Esophagus (tissue), 2 donors: ENCODE results near the gene GAD1. TPM values are rescaled to one million over a fixed set of nuclear protein-coding genes. Genes with fewer than 3 reads are reported as not detected.

ENCODE experiments used
- H3K27ac ChIP-seq, 2 donors: one replicate each; pipeline ENCODE4 v1.5.1; 2013; ENCODE audit warnings: low read depth in 2 of 2, mild to moderate bottlenecking in 2 of 2, inconsistent platforms in 1 of 2, low read length in 1 of 2, moderate library complexity in 1 of 2
- H3K27me3 ChIP-seq, 2 donors: one replicate each; pipeline ENCODE4 v1.6.1; 2013; ENCODE audit warnings: low read length in 2 of 2, control low read depth in 1 of 2, mild to moderate bottlenecking in 1 of 2; ENCODE audit not compliant: insufficient read depth in 2 of 2, control insufficient read depth in 1 of 2
- H3K36me3 ChIP-seq, 2 donors: one replicate each; pipeline ENCODE4 v1.6.1; 2013; ENCODE audit warnings: low read length in 1 of 2; ENCODE audit not compliant: control insufficient read depth in 2 of 2, insufficient read depth in 2 of 2
- H3K4me1 ChIP-seq, 2 donors: one replicate each; pipeline ENCODE4 v1.6.1; 2013; ENCODE audit warnings: low read length in 1 of 2; ENCODE audit not compliant: control insufficient read depth in 2 of 2, insufficient read depth in 2 of 2
- H3K4me3 ChIP-seq, 2 donors: one replicate each; pipeline ENCODE4 v1.5.1; 2013; ENCODE audit warnings: low read length in 2 of 2, mild to moderate bottlenecking in 2 of 2, low read depth in 1 of 2, moderate library complexity in 1 of 2
- H3K9me3 ChIP-seq, 2 donors: one replicate each; pipeline ENCODE4 v1.6.1; 2013; ENCODE audit warnings: mild to moderate bottlenecking in 2 of 2, low read depth in 1 of 2, low read length in 1 of 2, moderate library complexity in 1 of 2; ENCODE audit not compliant: control insufficient read depth in 2 of 2, insufficient read depth in 1 of 2
- WGBS, 2 donors: extraction: QIAGEN DNeasy Blood & Tissue Kit; methylation state at CpG; one replicate each; pipeline ENCODE4 v1.1.7; 2013; 5-methylcytosine and 5-hydroxymethylcytosine counted together
- polyA plus RNA-seq, 2 donors: library from polyadenylated mRNA; stranded (reverse); fragments of 200-250 nt; gene quantifications; one replicate each; pipeline ENCODE4 v1.2.3, GENCODE V29; 2013
- donor health status: healthy with polysubstance abuse.
- donor health status: Bipolar disorder and iron deficiency.

The GAD1 gene
- polyA plus RNA-seq = 1 to 10 TPM in 1 of 2 donors, under 1 TPM in 1; 0.65 to 1.2 TPM

- 0 to 1% methylated on average over 48 to 49 of the region's 49 CpGs for WGBS, 2 donors
- H3K4me3 ChIP-seq = peak within 1 kb of the TSS; percentile 45 to 49
- H3K27me3 ChIP-seq = peaks cover 5 to 22% of the 10 kb centered on the region in 2 donors
- H3K27ac ChIP-seq = peak within 1 kb of the TSS in 1 of 2 donors; percentile 56
- peaks cover 21 to 22% of the 10 kb centered on the region in 2 donors for H3K4me1 ChIP-seq
- H3K9me3 ChIP-seq = no peaks in the 10 kb centered on the region
- no peaks in the 10 kb centered on the region for H3K36me3 ChIP-seq
Measured at GRCh38 chr2:170816504-170817092, at the start of gene GAD1. GAD1 (plus strand) TSS chr2:170816887; CDS start chr2:170818592, 1,705 bp downstream.

DNA sequence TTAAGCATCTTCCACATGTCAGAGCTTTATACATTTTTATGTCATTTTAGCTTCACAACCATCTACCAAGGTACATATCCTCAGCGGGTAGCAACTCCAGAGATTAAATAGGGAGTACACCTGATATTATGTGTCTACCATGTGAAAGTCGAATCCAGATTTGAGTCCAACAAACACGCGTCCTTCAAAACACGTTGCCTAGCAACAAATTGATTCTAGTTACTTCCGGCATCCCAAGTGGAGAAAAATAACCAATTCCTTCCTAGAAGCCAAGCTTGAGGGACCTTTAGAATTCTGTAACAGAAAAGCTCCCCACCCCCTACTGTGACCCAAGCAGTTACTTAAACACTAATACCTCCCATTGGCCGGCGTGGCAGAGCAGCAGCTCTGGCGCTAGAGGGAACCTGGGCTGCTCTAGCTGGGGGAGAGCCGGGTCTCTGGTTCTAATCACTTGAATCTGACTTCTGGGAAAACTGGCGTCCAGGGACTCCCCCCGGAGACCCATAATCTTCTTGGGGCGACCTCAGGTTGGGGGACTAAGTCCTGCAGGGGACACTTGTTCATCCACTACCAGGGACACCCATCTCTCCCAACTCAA, 46.6 kb upstream of the GAD1 start, which contains the start of gene ERICH2:
TSS of gene ERICH2 (plus strand) at position 371 of the 598 bp plus-strand sequence. CDS start 304 bp downstream, outside the sequence.
- Histone ChIP-seq H3K27me3 (no peaks in the 10 kb centered on the region), H3K4me1 (peaks cover 3% of the 10 kb centered on the region in 2 donors), H3K27ac (peak within 1 kb of the TSS; percentile 45 to 57), H3K4me3 (peak within 1 kb of the TSS; percentile 54 to 67), H3K9me3 (no peaks in the 10 kb centered on the region), H3K36me3 (no peaks in the 10 kb centered on the region)
- 2 to 4% methylated on average over 13 of the region's 13 CpGs for WGBS, 2 donors

DNA sequence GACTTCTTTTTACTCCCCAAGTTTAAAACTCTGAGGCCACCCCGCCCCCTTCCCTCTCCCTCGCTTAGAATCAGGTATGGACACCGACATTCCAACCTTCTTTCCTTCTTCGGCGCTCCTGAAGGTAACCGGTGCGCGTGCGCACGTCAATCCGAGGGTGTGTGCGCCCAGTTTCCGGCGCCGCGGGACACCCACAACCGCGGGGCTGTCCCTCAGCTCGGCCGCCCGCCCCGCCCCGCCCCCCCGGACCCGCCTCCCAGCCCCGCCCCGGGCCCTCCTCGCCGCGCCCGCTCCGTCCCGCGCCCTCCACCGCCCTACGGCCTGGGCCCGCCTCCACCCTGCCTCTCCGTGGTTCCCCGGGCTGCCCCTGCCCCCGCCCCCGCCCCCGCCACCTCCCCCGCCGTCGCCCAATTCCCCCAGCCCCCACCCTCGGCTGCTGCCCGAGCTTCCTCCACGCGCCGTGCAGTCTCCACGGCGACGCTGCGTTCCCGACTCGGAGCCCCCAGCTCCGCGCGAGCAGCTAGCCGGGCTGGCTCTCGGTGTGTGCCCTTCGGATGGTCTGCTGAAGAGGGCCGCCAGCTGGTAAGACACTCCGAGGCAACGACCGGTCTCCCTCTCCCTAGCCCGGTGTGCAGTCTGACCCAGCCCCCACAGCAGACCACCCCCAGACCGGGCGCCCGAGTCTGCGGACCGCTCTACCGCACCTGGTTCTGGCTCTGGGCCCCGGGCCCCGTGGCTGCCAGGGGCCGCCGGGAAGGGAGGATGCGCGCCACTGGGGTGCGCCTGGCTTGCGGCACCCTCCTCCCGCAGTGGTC, 45.9 kb upstream of the GAD1 start:
- Histone ChIP-seq H3K36me3 (no peaks in the 10 kb centered on the region), H3K9me3 (no peaks in the 10 kb centered on the region), H3K4me1 (peaks cover 3% of the 10 kb centered on the region in 2 donors), H3K27ac (peak overlapping the region; percentile 45 to 57), H3K27me3 (no peaks in the 10 kb centered on the region), H3K4me3 (peak overlapping the region; percentile 54 to 67)
- WGBS, 2 donors = 1% methylated on average over 61 to 79 of the region's 82 CpGs

DNA sequence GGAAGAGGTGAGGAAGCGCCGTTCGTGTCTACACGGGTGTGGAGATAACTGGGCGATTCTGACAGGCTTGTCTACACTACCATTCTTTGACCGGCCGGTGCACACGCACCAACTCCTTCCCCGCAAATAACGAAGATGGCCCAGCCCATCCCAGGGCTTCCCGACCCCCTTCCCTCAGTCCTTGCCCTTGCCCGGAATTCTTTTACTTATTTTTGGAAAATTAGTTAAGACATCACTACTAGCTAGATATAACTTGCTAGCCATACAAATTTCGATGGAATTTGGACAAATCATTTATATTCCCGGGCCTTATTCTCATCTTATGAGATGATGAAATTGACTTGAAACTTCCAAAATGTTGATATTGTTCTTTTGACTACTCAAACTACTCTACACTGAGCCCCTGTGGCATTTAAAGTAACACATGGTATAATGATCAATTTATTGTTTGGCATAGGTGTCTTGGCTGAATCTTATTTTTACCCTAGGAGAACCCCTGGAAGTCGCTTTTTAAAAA, 45.2 kb upstream of the GAD1 start:
- peak overlapping the region; percentile 45 to 57 for H3K27ac ChIP-seq
- 9 to 10% methylated on average over 15 of the region's 15 CpGs for WGBS, 2 donors
- H3K4me3 ChIP-seq = peak overlapping the region; percentile 54 to 67
- H3K4me1 ChIP-seq = peaks cover 3% of the 10 kb centered on the region in 2 donors
- H3K9me3 ChIP-seq = no peaks in the 10 kb centered on the region
- H3K36me3 ChIP-seq = no peaks in the 10 kb centered on the region
- no peaks in the 10 kb centered on the region for H3K27me3 ChIP-seq

DNA sequence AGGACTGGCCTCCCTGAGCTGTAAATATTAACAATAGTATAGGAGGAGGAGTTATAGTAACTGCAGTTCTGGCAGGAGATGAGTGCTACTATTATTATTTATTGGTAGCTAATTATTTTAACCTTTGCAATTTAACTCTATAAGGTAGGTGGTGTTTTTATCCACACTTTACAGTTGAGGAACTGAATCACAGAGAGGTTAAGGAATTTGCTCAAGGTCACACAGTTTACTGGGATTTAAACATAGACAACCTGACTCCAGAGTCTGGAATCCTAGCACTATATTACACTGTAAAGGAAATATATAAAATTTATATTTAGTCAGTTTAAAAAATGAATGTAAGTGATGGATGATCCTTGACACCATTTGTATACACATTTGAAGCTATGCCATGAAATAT, 44.4 kb upstream of the GAD1 start:
- H3K4me1 ChIP-seq = peaks cover 3% of the 10 kb centered on the region in 2 donors
- no peak overlapping the region for H3K27ac ChIP-seq
- H3K36me3 ChIP-seq = no peaks in the 10 kb centered on the region
- no peak overlapping the region for H3K4me3 ChIP-seq
- no peaks in the 10 kb centered on the region for H3K27me3 ChIP-seq
- H3K9me3 ChIP-seq = no peaks in the 10 kb centered on the region

DNA sequence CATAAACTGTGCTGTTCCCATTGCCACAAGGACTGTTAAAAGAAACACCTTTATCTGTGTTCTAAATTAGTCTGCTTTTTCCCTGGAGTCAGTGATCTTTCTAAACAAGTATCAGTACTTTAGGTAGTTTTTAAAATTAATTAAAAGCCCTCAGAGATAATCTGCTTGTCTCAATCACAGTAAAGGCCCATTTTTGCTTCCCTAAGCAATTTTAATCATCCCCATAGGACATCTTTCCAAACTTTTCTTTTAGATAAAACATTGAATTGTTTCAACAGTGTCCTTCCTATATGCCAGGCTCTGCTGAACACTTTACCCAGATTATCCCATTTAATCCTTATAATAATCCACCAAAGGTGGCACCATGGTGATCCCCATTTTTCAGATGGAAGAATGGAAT, 42.6 kb upstream of the GAD1 start:
- Histone ChIP-seq H3K4me3 (no peak overlapping the region), H3K27ac (no peak overlapping the region), H3K36me3 (no peaks in the 10 kb centered on the region), H3K4me1 (peaks cover 3% of the 10 kb centered on the region in 2 donors), H3K9me3 (no peaks in the 10 kb centered on the region), H3K27me3 (no peaks in the 10 kb centered on the region)

GRCh38 chr2:170778900-170779299, 37.8 kb upstream of the GAD1 start:
- Histone ChIP-seq H3K27ac (no peak overlapping the region), H3K4me1 (no peaks in the 10 kb centered on the region), H3K27me3 (no peaks in the 10 kb centered on the region), H3K9me3 (no peaks in the 10 kb centered on the region), H3K4me3 (no peak overlapping the region), H3K36me3 (no peaks in the 10 kb centered on the region)
- WGBS, 2 donors = 46 to 61% methylated on average over 2 of the region's 2 CpGs

GRCh38 chr2:170779304-170779703, 37.4 kb upstream of the GAD1 start:
- no peaks in the 10 kb centered on the region for H3K4me1 ChIP-seq
- H3K36me3 ChIP-seq = no peaks in the 10 kb centered on the region
- no peaks in the 10 kb centered on the region for H3K27me3 ChIP-seq
- WGBS, 2 donors = 96 to 100% methylated on average over 1 of the region's 1 CpG
- H3K27ac ChIP-seq = no peak overlapping the region
- no peak overlapping the region for H3K4me3 ChIP-seq
- H3K9me3 ChIP-seq = no peaks in the 10 kb centered on the region

- H3K4me3 ChIP-seq = no peak overlapping the region
- 86 to 90% methylated on average over 2 of the region's 2 CpGs for WGBS, 2 donors
Measured at GRCh38 chr2:170782673-170783072, 34.0 kb upstream of the GAD1 start.

More at GRCh38 chr2:170782673-170783072, 34.0 kb upstream of the GAD1 start:
- Histone ChIP-seq H3K9me3 (peaks cover 0 to 2% of the 10 kb centered on the region in 2 donors), H3K27me3 (no peaks in the 10 kb centered on the region), H3K36me3 (no peaks in the 10 kb centered on the region), H3K4me1 (no peaks in the 10 kb centered on the region), H3K27ac (no peak overlapping the region)
